ENCODE results near the gene GNGT1.
"Not testable (repeated sequence)": the region's sequence is repeated elsewhere in the genome, so short reads cannot be mapped to it uniquely, and the experiment has no call there.

GNGT1 gene

DNA sequence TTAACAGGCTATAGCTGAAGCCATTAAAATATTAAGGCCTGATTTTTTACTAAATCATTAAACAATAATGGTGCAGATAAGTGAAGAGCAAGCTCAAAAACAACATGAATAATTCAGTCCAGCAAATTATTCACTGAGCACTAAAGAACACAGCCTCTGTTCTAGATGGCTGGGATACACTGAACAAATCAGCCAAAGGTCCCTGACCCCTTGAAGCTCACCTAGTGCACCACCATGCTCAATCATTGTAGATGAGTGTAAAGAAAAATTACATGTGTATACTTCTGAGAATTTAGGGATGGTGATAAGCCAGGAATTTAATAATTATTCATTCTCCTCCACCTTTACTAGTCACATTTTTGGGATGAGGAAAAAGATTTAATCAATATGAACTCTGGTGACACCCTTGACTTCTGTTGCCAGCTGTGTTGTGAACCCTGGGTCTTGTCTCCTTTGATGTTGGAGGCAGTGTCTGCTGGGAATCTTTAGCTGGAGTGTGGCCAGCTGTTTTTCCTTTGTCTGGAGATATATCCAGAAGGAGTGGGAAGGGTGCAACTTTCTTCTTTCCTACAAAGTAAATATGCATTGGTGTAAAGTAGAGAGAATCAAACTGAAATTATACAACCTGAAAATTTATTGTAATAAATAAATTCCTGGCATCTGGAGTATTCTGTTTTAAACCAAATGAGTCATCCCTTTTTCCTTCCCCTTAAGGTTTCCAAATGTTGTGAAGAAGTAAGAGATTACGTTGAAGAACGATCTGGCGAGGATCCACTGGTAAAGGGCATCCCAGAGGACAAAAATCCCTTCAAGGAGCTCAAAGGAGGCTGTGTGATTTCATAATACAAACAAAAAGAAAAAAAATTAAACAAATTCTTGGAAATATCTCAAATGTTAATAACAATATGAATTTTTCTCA, 4.0 kb downstream of the GNGT1 start:
- DNase-seq: no peak

DNA sequence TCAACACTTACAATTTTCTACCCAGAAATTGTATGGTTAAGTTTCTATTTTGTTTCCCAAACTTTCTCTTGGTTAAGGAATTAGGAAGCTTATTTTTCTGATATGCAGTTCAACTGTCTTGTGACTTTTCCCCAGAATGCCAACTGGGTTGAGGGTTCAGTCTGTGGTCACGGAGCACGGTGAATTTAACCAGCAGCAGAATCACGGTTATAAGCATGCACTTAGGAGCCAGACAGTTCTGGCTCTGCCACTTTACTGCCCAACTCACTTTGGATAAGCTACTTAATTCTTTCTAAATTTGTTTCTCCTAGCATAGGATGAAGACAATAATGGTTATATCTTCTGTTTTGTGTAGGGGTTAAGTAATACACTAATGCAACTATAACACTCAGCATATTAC, 4.9 kb downstream of the GNGT1 start:
- not testable (repeated sequence) for DNase-seq

DNA sequence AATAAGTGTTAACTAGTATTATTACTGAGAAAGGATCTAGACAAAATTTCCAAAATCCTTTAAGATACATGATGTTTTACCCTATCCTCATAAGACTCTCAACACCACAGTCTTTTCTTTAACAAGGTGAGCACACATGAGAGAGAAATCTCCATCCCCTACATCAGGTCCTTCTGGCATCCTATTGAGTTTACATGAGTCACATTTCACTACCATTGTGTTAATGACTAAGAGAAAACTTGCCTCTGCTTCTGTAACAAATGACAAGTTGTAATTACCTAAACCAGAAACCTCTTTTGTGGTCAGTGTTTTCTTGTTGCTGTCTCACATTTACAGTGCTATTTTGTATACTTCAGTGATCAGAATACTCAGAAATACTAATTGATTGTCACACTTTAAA, 5.3 kb downstream of the GNGT1 start:
- peak; percentile 15 for DNase-seq

DNA sequence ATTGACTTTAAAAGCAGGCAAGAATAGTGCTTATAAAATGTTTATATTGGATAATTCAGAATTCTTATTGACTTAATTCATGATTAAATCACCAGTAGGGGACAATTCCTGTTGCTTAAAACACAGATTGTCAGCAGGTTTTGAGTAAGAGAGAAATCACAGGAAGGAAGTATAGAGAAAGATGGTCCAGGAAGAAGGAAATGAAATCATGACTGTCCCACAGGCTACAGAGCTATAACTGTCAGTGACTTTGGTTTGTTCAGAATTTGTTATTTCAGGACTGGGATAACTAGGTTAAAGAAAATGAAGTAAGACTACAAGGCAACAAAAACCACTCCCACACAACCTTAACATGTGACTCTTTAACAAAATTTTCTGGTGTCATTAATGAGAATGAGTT, 6.8 kb downstream of the GNGT1 start:
- DNase-seq: no peak

DNA sequence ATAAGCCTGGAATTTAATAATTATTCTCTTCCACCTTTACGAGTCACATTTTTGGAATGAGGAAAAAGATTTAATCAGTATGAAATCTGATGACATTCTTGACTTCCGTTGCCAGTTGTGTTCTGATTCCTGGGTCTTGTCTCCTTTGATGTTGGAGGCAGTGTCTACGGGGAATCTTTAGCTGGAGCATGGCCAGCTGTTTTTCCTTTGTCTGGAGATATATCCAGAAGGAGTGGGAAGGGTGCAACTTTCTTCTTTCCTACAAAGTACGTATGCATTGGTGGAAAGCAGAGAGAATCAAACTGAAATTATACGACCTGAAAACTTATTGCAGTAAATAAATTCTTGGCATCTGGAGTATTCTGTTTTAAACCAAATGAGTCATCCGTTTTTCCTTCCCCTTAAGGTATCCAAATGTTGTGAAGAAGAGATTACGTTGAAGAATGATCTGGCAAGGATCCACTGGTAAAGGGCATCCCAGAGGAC, 8.3 kb downstream of the GNGT1 start:
- no peak for DNase-seq

DNA sequence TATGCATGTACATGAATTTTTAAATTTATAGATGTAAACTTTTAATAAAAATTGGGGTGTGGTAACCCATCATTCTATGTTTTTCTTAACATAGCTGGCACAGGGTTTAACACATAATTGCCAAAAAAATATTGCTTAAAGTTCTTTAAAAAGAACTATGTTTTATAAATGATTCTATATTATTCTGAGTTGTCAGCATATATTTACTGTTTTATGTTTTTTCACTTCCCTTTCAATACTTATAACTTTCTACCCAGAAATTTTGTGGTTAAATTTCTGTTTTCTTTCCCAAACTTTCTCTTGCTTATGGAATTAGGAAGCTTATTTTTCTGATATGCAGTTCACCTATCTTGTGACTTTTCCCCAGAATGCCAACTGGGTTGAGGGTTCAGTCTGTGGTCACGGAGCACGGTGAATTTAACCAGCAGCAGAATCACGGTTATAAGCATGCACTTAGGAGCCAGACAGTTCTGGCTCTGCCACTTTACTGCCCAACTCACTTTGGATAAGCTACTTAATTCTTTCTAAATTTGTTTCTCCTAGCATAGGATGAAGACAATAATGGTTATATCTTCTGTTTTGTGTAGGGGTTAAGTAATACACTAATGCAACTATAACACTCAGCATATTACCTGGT, 9.0 kb downstream of the GNGT1 start:
- not testable (repeated sequence) for DNase-seq

DNA sequence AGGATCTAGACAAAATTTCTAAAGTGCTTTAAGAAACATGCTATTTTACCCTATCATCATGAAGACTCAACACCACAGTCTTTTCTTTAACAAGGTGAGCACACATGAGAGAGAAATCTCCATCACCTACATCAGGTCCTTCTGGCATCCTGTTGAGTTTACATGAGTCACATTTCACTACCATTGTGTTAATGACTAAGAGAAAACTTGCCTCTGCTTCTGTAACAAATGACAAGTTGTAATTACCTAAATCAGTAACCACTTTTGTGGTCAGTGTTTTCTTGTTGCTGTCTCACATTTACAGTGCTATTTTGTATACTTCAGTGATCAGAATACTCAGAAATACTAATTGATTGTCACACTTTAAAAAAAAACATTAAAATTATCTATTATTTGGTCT, 9.5 kb downstream of the GNGT1 start:
- peak; percentile 8 for DNase-seq

DNA sequence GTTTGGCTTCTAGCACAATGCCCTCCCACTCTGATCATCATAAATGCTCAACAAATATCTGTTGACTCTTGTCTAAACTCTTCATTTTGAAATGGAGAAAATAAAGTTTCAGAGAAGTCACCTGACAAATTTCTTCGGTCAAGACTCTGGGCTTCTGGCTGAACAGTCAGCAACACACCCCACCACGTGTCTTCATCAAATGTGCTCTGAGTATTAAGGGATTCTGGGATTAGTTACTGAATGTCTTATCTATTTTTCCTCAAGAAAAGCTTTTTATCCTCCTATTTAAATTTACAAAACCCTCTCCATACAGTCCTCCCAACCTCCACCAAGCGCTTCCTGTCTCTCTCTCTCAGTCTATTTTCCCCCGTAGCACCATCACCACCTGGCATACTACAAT, 9.9 kb downstream of the GNGT1 start:
- DNase-seq: not testable (repeated sequence)

DNA sequence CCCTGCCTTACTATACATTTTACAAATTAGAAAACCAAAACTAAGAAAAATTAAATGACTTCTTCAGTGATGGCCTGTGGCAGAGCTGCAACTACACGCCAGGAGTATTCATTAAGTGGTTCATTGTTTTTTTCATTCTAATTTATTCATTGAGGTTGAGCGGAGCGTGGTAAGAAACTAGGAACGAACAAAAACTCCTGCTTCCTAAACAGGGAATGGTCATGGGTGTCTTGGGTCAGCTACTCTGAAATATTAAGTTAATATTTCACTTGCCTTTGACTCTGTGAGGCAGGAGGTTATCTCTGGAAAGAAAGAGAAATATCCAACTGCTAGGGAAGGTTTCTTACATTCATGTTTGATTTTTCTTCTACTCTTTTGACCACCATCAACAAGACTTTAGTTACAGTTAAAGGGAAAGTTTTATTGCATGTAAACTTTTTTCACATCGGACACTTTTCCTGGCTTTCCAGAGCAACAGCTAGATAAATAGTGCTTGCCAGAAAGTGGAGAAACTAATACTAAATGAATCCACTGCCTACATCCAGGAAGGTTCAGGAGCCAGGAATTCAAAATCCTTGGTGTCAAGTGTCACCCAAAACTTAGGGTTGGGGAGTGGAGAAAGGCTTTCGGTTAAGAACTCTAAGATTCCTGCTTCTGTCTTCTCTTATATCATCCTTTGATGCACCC, 14.3 kb downstream of the GNGT1 start:
- no peak for DNase-seq

DNA sequence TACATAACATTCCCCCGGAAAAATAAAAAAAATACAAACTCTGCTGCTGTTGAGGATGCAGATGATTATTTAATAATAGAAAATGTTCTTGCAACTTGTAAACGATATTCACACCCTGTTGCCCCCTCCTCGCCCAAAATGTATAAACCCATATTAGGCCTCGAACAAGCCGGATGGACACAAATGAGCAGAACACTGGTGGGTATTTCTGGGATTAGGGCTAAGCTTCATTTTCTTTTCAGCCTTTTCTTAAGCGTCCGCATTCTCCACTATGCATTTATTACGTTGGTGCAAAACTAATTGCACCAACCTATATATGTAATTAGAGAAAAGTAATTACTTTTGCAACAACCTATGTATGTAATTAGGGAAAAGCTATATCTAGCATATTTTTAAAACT, 14.8 kb downstream of the GNGT1 start:
- DNase-seq: no peak

DNA sequence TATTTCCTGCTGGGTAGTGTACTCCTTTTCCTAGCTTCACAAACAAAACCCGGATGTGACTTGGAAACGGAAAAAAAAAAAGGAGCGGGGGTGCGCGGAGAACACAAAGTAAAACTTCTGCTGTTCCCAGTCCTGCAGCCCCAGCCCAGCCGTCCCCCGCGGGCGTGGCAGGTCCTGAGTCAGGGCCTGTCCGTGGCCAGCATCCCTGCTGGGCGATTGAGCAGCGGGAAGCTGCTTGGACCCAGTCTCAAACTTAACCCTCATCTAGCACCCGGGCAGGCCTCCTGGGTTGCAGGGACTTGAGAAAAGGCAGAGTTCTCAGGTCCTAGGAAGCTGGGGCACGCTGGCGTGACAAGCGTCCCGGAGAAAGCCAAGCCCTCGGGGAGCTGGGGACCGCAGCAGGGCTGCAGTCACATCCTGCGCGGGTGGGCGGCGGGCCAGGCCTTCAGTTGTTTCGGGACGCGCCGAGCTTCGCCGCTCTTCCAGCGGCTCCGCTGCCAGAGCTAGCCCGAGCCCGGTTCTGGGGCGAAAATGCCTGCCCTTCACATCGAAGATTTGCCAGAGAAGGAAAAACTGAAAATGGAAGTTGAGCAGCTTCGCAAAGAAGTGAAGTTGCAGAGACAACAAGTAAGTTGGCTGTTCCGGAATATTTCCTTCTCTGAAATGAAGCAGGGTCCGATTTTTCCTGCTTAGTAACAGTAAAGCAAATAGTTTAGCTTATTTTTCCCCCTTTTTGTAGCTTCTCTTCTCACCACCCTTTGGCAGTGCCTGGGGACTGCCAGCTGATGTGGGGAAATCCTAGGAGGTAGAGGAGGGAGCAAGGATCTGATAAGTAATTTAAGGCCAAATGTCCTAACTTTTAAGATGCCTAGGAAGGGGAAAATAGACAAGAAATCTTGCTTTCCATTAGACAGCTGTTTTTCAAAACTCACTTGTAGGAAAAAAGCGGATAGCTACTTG, 15.5 kb downstream of the GNGT1 start, which contains the start of gene GNG11:
TSS of gene GNG11 (plus strand) at position 129 of the 960 bp plus-strand sequence. CDS start at position 532, 403 bp downstream.
- peak; percentile 26 for DNase-seq

DNA sequence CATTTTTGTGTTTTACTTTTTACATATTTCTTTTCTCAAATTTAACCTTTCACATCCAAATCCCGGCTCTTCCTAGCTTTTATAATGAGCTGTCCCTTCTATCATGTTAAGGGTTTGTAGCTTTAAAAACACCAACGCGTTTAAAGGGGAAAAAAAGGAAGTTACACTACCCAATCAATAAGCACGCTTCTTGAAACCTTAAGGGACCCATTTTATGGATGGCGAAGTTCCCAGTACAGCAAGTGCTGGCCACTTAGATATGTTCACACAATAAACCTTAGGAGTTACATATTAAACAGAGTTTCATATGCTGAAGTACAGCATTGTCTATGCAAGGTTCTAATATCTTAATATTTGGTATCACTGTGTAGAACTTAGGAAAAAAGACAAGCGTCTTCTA, 16.9 kb downstream of the GNGT1 start:
- no peak for DNase-seq

DNA sequence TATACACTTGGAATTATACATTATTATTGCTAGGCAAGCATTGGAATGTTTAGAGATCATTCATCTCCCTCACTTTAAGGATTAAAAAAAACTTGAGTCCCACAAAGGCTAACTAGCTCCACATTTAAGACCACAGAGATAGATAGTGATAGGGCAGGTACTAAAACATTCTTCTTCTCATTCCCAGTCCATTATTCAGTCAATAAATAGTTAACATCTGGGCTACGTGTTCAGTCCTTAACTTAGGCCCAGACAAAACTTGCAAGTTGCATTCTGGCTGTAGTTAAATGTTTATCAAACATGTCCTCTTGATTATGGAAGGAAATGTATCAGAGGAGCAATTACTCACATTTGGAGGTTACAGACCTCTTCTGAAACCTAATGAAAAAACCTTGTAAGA, 17.6 kb downstream of the GNGT1 start:
- no peak for DNase-seq

DNA sequence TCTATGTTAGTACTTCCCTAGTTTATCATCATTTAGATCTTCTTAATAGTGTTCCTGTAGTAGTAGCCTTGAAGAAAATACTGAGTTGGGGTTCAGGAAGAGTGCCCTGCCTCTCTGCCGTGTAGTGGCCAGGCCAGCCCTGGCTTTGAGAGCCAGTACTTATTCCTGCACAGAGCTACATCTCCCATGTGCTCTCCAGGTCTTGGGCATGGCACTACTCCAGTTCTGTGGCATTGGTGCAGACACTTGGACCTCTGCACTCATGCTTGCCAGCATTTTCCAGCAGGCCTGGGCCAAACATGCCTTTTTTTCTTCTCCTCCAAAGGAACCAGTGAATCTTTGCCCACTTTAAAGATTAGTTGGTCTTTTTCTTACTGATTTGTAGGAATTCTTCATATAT, 20.4 kb downstream of the GNGT1 start:
- no peak for DNase-seq

DNA sequence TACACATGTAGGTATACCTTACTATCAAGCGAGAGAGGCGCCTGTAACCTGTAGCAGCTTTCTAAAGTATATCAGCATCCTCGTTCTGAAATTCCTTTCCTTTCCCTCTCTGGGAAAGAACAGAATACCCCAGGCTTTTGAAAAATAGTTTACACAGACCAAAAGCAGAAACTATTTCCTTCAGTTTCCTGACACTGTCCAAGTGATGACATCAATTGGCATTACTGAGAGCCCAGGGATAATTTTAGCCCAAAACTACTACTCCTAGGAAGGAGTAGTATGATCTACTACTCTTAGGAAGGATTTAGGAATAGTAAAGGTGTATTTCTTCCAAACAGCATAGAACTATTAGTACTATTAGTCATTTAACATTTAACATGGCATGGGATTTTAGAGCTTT, 21.2 kb downstream of the GNGT1 start:
- DNase-seq: no peak

DNA sequence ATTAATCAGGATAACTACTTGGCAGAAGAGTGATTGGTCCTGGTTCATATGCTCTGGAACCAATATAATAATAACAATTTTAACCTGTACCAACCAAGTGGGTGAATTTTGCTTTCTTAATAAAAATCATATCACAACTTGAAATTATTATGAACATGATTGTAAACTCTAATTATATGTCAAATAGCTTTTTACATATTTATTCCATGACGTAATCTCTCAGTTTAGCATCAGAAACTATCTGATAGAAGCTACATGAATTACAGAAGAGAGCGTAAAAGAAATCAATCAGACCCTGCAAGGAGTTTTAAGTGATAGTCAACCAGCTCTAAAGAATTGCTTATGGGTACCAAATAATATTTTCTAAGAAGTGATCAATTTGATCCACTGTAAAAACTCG, 25.3 kb downstream of the GNGT1 start:
- no peak for DNase-seq

DNA sequence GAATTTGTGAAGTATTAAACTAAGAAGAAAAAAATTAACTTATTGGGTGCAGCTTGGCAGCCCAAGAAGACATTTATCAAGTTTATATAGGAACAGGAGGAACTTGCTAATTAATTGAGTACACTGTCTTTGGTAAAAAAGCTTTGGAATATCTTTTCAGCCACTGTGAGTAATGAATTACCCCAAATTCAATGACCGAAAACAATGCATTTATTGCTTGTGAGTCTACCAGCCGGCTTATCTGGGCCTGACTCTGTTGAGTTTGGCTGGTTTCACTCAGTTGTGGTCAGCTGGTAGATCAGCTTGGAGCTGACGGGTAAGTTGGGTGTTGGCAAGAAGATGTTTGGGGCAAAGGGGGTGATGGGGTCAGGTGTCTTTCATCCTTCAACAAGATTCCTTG, 26.8 kb downstream of the GNGT1 start:
- no peak for DNase-seq

DNA sequence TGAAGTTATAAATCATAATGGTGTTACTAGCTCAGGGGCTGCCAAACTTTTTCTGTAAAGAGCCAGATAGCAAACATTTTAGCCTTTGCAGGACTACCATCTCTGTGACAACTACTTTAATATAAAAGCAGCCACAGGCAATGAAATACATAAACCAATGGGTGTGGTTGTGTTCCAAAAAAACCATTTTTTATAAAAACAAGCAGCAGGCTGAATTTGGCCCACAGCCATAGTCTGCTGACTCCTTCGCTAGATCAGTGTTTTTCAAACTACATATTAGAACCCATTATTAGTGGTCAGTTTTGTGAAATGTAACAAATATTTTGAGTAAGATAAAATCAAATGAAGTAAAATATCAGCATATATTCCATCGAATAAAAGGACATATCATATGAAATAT, 28.7 kb downstream of the GNGT1 start:
- DNase-seq: no peak

DNA sequence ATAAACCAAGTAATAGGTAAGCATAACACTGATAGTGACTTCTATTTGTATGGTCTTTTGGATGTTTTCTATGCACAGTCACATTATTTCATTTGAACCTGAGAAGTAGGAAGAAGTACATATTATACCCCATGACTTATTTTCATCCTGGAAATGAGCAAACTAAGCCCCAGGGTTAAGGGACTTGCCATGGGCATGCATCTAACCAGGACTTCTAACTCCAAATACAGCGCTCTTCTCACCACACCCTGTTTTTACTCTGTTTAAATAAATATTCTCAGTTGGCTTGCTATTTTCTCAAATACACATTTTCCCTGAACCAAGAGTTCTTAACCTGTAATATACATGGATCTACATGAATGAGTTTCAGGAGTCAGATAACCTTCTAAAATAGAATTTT, 31.5 kb downstream of the GNGT1 start:
- DNase-seq: no peak

DNA sequence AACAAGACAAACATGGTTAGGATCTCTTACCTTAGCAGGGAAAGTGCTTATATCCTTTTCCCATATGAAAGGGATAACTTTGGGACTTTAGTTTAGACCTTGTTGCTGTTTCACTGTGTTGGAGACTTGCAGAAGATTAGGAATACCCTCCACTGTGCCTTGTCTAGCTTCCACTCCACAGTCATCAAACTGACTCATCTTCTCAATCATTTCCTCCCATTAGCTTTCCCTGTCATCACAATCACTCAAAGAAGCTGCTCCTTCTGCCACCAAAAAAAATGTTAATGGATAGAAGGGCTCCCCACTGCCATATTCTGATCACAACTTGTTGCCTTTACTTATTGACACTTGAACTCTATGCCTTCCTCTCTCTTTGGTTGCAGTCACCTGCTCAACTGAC, 31.9 kb downstream of the GNGT1 start:
- DNase-seq: no peak

DNA sequence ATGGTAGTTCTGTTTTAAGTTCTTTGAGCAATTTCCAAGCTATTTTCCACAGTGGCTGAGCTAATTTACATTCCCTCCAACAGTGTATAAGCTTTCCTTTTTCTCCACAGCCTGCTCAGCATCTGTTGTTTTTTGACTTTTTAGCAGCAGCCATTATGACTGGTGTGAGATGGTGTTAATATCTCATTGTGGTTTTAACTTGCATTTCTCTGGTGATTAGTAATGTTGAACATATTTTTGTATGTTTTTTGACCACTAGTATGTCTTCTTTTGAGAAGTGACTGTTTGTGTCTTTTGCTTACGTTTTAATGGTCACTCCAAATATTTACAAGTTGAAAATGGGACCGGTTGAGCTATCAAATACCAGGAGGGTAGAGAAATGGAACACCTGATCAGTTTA, 35.6 kb downstream of the GNGT1 start:
- DNase-seq: no peak

DNA sequence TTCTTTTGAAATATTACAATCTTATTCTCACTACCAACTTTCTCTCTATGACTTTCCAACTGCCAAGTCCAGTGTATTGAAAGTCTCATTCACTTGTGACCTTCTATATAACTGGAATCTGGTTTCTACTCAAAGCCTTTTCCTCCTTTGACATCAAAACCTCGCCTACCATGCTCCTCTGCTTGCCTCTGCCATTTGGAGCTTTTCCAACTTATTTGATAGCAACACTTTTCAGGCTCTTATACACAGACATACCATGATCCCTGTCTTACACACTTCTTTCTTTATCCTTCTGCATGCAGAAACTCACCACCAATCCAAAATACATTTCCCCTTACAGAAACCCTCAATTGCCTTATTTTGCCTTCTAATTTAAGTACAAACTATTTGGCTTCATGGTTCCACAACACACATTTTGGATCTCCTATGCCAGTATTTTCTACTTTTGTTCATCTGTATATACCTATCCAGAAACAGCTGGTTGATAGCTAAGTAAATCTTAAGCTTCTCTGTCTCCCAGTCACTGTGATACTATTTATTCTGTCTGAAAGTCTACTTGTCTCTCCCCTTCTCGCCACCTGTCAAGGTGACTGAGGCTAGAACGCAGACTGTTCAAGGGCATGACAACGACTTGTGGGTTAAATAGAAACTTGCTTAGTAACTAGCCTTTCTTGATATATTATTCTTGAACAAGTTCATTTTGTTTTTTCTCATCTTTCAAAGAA, 37.6 kb downstream of the GNGT1 start:
- DNase-seq: no peak

Measured in activated CD4-positive, alpha-beta T cell treated with anti-CD3 and anti-CD28 coated beads, Interleukin-10, Interleukin-2, amounts not matched to agents 100 ng/mL and 50 ng/mL, durations not matched to agents 16 hours and 8 hours (primary cell).